ENCODE results near the gene DNHD1. TPM values are rescaled to one million over a fixed set of nuclear protein-coding genes. Genes with fewer than 3 reads are reported as not detected.

Gene DNHD1
- total RNA-seq, 4 donors from 2014 or later = 9.9 to 30.3 (median 14.3) TPM

DNA sequence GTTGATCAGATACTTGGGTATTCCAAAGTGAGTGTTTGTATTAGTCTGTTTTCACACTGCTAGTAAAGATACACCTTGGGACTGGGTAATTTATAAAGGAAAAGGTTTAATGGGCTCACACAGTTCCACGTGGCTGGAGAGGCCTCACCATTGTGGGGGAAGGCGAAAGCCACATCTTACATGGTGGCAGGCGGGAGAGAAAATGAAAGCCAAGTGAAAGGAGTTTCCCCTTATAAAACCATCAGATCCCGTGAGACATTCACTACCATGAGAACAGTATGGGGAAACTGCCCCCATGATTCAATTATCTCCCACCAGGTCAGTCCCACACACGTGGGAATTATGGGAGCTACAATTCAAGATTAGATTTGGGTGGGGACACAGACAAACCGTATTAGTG is 8.7 kb upstream of the DNHD1 start:
- no peak for TF ChIP-seq CTCF (IDR thresholded peaks at IDR 0.05; ENCODE audit: low read depth)

DNA sequence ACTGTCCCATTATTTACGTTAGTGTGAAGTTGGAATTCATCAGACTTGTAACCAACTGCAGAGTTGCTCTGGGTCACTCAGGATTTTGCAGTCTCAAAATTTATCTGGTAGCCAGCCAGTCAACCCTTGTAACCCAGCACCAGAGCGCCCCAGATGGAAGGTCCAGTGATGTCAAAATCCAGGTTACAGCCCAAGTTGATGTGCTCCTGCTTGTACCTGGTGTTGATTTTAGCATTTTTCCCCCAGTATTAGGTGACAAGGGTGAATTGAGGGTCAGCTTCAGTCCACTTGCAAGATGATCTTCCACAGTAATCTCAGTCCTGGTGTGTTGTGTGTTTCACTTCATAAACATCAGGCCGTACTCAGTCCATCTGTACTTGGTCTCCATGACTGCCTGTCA is 8.3 kb upstream of the DNHD1 start:
- no peak for TF ChIP-seq CTCF (IDR thresholded peaks at IDR 0.05; ENCODE audit: low read depth)

DNA sequence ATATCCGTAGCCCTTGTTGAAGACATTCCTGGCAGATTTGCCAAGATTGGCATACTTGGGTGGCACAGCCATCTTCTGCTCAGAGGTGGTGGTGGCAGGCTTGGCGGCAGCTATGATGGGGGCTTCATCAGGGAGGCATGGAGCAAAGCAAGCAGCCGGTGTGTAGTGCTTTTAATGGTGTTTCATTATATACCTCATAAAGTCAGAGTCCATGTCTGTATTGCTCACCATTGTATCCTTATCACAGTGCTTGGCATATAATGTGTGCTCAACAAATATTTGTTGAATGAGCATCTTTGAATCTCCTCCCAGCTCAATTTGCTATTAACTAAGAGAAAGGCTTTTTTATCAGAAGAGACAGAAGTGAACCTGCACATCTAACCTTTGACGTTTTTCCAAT is 7.8 kb upstream of the DNHD1 start:
- no peak for TF ChIP-seq CTCF (IDR thresholded peaks at IDR 0.05; ENCODE audit: low read depth)

- TF ChIP-seq CTCF (IDR thresholded peaks at IDR 0.05; ENCODE audit: low read depth) = no peak
Measured at GRCh38 chr11:6498121-6498520, 1.0 kb downstream of the DNHD1 start.

- no peak for TF ChIP-seq CTCF (IDR thresholded peaks at IDR 0.05; ENCODE audit: low read depth)
Measured at GRCh38 chr11:6498544-6498943, 1.5 kb downstream of the DNHD1 start.

DNA sequence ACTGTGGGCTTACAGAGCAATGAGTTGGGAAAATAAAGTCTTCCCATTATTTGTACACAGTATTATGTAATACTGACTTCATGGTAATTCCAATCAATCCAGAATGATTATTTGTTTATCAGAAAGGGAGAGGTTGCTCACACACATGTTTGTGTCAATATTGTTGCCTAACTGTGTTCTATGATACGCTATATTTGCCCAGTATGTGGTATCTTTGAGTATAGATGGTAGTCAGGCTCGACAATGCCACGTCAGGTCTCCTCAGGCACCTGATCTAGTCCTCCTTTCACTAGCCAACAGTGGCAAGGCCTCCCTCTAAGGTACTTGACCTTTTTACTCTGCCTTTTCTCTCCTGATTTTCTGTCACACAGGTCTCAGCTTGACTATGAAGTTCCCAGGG is 5.3 kb downstream of the DNHD1 start:
- TF ChIP-seq CTCF (IDR thresholded peaks at IDR 0.05; ENCODE audit: low read depth) = no peak

- TF ChIP-seq CTCF (IDR thresholded peaks at IDR 0.05; ENCODE audit: low read depth) = no peak
Measured at GRCh38 chr11:6504166-6504565, 7.1 kb downstream of the DNHD1 start.

Data from subcutaneous adipose tissue (tissue), 4 donors.